ENCODE data around the gene DNAH17. TPM values are rescaled to one million over a fixed set of nuclear protein-coding genes. Genes with fewer than 3 reads are reported as not detected.

The DNAH17 gene
- polyA plus RNA-seq, 1 experiment = not detected

DNA sequence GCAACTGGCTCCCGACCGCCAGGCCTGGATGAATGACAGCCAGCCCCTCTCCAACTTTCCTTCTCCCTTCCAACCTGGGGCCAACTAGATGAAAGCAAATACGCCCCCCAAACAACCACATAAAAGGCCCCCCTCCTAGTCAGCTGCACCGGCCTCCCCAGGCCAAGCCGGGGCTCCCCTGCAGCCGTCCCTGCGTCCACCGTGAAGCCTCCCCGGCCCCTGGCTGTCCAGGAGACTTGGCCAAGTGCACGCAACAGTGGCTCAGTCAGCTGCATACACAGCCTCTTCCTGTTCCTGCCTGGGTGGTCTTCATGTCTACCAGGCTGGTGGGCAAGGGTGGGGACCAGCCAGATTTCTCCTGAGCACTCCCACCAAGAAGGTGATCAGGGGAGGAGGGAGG lies 16.0 kb downstream of the DNAH17 start:
- Histone ChIP-seq H3K27me3 (ENCODE audit: control insufficient read depth, insufficient read depth, low read length) (peaks cover 18% of the 10 kb centered on the region), H3K27ac (ENCODE audit: low read depth, low read length) (no peak overlapping the region), H3K4me3 (ENCODE audit: low read depth, low read length) (no peak overlapping the region), H3K9me3 (ENCODE audit: control insufficient read depth, insufficient read depth, low read length) (no peaks in the 10 kb centered on the region; the same call in 1 of the 2 replicates)
- TF ChIP-seq, protein P1, sequence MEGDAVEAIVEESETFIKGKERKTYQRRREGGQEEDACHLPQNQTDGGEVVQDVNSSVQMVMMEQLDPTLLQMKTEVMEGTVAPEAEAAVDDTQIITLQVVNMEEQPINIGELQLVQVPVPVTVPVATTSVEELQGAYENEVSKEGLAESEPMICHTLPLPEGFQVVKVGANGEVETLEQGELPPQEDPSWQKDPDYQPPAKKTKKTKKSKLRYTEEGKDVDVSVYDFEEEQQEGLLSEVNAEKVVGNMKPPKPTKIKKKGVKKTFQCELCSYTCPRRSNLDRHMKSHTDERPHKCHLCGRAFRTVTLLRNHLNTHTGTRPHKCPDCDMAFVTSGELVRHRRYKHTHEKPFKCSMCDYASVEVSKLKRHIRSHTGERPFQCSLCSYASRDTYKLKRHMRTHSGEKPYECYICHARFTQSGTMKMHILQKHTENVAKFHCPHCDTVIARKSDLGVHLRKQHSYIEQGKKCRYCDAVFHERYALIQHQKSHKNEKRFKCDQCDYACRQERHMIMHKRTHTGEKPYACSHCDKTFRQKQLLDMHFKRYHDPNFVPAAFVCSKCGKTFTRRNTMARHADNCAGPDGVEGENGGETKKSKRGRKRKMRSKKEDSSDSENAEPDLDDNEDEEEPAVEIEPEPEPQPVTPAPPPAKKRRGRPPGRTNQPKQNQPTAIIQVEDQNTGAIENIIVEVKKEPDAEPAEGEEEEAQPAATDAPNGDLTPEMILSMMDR (IDR thresholded peaks at IDR 0.05; ENCODE audit: low read depth, low read length) = no peak
- POLR2A ChIA-PET = no interaction called here
- no peak for DNase-seq (ENCODE audit: low read depth, low spot score)
- CTCF ChIA-PET = no interaction called here

DNA sequence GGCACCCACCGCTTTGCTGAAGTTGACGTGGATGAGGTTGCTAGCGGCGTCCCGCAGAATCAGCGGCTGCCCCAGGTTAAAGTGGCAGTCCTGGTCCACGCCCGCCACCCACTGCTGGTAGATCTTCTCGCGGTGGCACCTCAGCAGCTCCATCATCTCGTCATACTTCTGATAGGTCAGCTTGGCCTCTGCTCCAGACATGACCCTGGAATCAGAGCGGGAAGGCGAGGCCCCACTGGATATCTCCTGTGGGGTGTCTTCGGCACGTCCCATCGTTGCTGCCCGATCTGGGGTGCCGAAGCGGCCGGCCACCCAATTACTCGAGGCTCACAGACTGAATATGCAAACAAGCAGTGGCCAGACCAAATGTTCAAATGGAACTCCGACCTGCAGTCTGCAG lies 16.5 kb downstream of the DNAH17 start:
- no peak overlapping the region for H3K27ac ChIP-seq (ENCODE audit: low read depth, low read length)
- no peaks in the 10 kb centered on the region; the same call in 1 of the 2 replicates for H3K9me3 ChIP-seq (ENCODE audit: control insufficient read depth, insufficient read depth, low read length)
- no peak overlapping the region for H3K4me3 ChIP-seq (ENCODE audit: low read depth, low read length)
- ChIA-PET POLR2A (no interaction called here), CTCF (no interaction called here)
- H3K27me3 ChIP-seq (ENCODE audit: control insufficient read depth, insufficient read depth, low read length) = peaks cover 18% of the 10 kb centered on the region
- no peak for DNase-seq (ENCODE audit: low read depth, low spot score)
- TF ChIP-seq, protein P1 (IDR thresholded peaks at IDR 0.05; ENCODE audit: low read depth, low read length) = no peak

DNA sequence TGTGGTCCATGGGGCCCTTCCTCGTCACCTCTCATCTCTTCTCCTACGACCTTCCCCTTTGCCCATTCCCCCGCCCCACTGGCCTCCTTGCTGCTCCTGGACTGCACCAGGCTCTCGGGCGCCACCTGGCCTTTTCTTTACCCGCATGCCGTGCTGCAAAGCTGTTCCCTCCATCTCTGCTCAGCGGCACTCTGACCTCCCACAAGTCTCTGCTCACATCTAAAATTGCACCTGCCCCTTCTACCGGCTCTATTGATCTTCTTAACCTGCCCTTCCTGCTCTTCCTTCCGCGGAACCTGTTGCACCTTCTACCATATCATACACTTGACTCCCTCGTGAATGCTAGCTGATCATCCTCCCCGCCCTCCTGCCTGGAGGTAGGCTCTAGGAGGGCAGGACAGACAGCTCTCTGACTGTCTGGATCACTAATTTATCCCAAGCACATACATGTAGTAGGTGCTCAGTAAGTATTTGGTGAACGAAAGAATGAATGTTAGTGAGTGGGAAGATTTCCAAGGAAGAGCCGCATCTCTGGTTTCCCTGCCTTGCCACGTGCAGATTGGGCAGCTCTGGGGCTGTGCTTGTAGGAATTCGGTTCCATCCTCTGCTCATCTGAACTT lies 17.3 kb downstream of the DNAH17 start:
- ChIA-PET POLR2A (no interaction called here), CTCF (no interaction called here)
- Histone ChIP-seq H3K4me3 (ENCODE audit: low read depth, low read length) (no peak overlapping the region), H3K9me3 (ENCODE audit: control insufficient read depth, insufficient read depth, low read length) (no peaks in the 10 kb centered on the region; the same call in 1 of the 2 replicates), H3K27ac (ENCODE audit: low read depth, low read length) (no peak overlapping the region), H3K27me3 (ENCODE audit: control insufficient read depth, insufficient read depth, low read length) (peaks cover 18% of the 10 kb centered on the region)
- TF ChIP-seq, protein P1 (IDR thresholded peaks at IDR 0.05; ENCODE audit: low read depth, low read length) = no peak
- no peak for DNase-seq (ENCODE audit: low read depth, low spot score)

DNA sequence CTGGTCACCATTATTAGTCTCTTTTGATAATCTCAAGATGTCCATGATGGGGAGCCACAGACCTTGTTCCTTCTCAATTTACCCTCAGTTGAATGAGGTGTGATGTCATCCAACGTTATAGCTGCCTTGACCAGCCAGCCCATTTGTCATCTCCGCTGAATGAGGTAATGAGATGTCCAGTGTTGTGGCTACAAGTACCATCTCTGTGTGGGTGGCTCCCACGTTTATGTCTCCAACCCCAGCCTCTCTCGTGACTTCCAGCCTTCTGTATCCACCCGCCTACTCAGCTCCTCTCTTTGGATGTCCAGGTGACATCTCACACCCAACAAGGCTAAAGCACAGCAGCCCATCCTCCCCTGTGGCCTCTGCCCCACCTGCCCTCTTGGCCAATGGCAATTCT lies 18.2 kb downstream of the DNAH17 start:
- Histone ChIP-seq H3K4me3 (ENCODE audit: low read depth, low read length) (no peak overlapping the region), H3K9me3 (ENCODE audit: control insufficient read depth, insufficient read depth, low read length) (no peaks in the 10 kb centered on the region; the same call in 1 of the 2 replicates), H3K27ac (ENCODE audit: low read depth, low read length) (no peak overlapping the region), H3K27me3 (ENCODE audit: control insufficient read depth, insufficient read depth, low read length) (peaks cover 17% of the 10 kb centered on the region)
- TF ChIP-seq, protein P1 (IDR thresholded peaks at IDR 0.05; ENCODE audit: low read depth, low read length) = no peak
- ChIA-PET POLR2A (no interaction called here), CTCF (no interaction called here)
- no peak for DNase-seq (ENCODE audit: low read depth, low spot score)

DNA sequence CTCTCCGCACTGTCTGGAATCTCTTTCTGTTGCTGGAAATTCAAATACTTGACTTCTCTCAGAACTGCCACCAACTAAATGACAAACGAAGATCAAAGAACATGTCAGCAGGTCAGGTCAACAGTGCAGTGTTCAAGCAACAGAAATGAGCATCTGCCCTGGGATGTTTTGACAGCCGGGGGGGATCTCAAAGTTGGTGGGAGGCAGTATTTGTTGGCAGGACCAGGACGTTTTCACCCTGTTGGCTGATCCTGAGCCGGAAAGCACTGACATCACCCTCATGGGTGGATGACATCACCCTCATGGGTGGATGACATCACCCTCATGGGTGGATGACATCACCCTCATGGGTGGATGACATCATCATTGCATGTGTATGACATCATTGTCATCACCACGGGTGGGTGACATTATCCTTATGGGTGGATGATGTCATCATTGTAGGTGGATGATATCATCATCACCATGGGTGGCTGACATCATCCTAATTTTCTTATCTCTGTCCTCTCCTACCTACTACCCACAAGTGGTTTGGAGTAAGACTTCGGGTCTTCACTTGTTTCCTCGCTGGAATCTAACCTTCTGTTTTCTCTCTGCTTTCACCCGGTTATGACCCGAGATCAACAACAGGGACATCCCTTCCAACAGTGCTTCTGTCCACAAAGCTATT lies 18.9 kb downstream of the DNAH17 start:
- no peak for DNase-seq (ENCODE audit: low read depth, low spot score)
- Histone ChIP-seq H3K27ac (ENCODE audit: low read depth, low read length) (no peak overlapping the region), H3K9me3 (ENCODE audit: control insufficient read depth, insufficient read depth, low read length) (no peaks in the 10 kb centered on the region; the same call in 1 of the 2 replicates), H3K27me3 (ENCODE audit: control insufficient read depth, insufficient read depth, low read length) (peaks cover 10% of the 10 kb centered on the region), H3K4me3 (ENCODE audit: low read depth, low read length) (no peak overlapping the region)
- POLR2A ChIA-PET = no interaction called here
- CTCF ChIA-PET = no interaction called here
- TF ChIP-seq, protein P1 (IDR thresholded peaks at IDR 0.05; ENCODE audit: low read depth, low read length) = no peak
